ENCODE data around the gene WFDC11.

GRCh38 chr20:45647441-45648050, 22.5 kb downstream of the WFDC11 start:
- TF ChIP-seq EZH2 (IDR thresholded peaks at IDR 0.05; ENCODE audit: borderline replicate concordance, insufficient read depth, low read length, poor library complexity, severe bottlenecking) (no peak), CTCF (IDR thresholded peaks at IDR 0.05; ENCODE audit: poor library complexity, severe bottlenecking) (no peak), REST (IDR thresholded peaks at IDR 0.05; ENCODE audit: borderline replicate concordance) (no peak), RAD21 (conservative IDR thresholded peaks at IDR 0.05) (no peak)
